Measurements from ENCODE around the gene CHRM1.
"Not testable (repeated sequence)": the region's sequence is repeated elsewhere in the genome, so short reads cannot be mapped to it uniquely, and the experiment has no call there.

The CHRM1 gene

GRCh38 chr11:62880231-62880802 lies 40.8 kb downstream of the CHRM1 start:
- no peak for FAIRE-seq
- DNase-seq (ENCODE audit: insufficient read length, low spot score), result peak; percentile 42

- no peak for DNase-seq (ENCODE audit: insufficient read length, low spot score)
- FAIRE-seq, result no peak
These were observed 41.8 kb downstream of the CHRM1 start for GRCh38 chr11:62879235-62879978.

GRCh38 chr11:62876712-62877111 lies 44.5 kb downstream of the CHRM1 start:
- DNase-seq (ENCODE audit: insufficient read length, low spot score) (no peak), FAIRE-seq (no peak)

- no peak for FAIRE-seq
- DNase-seq (ENCODE audit: insufficient read length, low spot score), result no peak
These were observed 45.3 kb downstream of the CHRM1 start for GRCh38 chr11:62875698-62876478.

- FAIRE-seq, result no peak
- DNase-seq (ENCODE audit: insufficient read length, low spot score), result no peak
These were observed 46.3 kb downstream of the CHRM1 start for GRCh38 chr11:62874851-62875250.

GRCh38 chr11:62865635-62866034 lies 55.5 kb downstream of the CHRM1 start:
- FAIRE-seq, result no peak

GRCh38 chr11:62863687-62864335 lies 57.4 kb downstream of the CHRM1 start:
- DNase-seq (ENCODE audit: insufficient read length, low spot score) (no peak), FAIRE-seq (no peak)

More at GRCh38 chr11:62865635-62866034, 55.5 kb downstream of the CHRM1 start:
- DNase-seq (ENCODE audit: insufficient read length, low spot score), result no peak

- not testable (repeated sequence) for DNase-seq (ENCODE audit: insufficient read length, low spot score); FAIRE-seq
These were observed 59.5 kb downstream of the CHRM1 start for GRCh38 chr11:62861564-62862192.

- DNase-seq (ENCODE audit: insufficient read length, low spot score) (no peak), FAIRE-seq (no peak)
These were observed 60.2 kb downstream of the CHRM1 start for GRCh38 chr11:62860835-62861563.

GRCh38 chr11:62859281-62859703 lies 61.9 kb downstream of the CHRM1 start:
- FAIRE-seq, result not testable (repeated sequence)

More at GRCh38 chr11:62859281-62859703, 61.9 kb downstream of the CHRM1 start:
- DNase-seq (ENCODE audit: insufficient read length, low spot score), result not testable (repeated sequence)

Measured in HTR-8/SVneo (cell line).